Caco-2 (cell line): ENCODE measurements around the gene HOXB3. TPM values are rescaled to one million over a fixed set of nuclear protein-coding genes. Genes with fewer than 3 reads are reported as not detected.
A peak's percentile ranks its signal among the peaks of the same experiment; 100 is the strongest.

Source experiments
- BruUV-seq: library from RNA; stranded (reverse); fragments of 400-500 nt; replicated peaks from 2 replicates; lab custom pipeline; 2021; lab: Mats Ljungman, UMichigan
- CTCF ChIA-PET: fragments of 300-600 bp; sonication (Branson Sonifier 250); formaldehyde crosslinking; loops from one replicate; lab custom pipeline; 2022; ENCODE audit warnings: antibody characterized with exemption; lab: Charles Lee
- POLR2A ChIA-PET: fragments of 300-600 bp; sonication (Branson Sonifier 250); formaldehyde crosslinking; loops from one replicate; lab custom pipeline; 2022; ENCODE audit warnings: antibody characterized with exemption; lab: Charles Lee
- DNase-seq, 2 experiments: peaks; one replicate each; pipeline versions ENCODE4 v3.0.0 to v3.0.0-alpha.2; 2020 to 2022
- H3K27me3 ChIP-seq: replicated peaks from 2 replicates; pipeline ENCODE4 v1.6.0; 2011; ENCODE audit warnings: low read length; ENCODE audit not compliant: control insufficient read depth, insufficient read depth
- H3K36me3 ChIP-seq: 2 replicates; pipeline ENCODE4 v1.5.1; 2011; ENCODE audit warnings: low read length; ENCODE audit not compliant: control insufficient read depth, insufficient read depth
- H3K4me1 ChIP-seq: fragments of 250-450 bp; sonication (Bioruptor Pico); 2 replicates; pipeline ENCODE4 v1.5.1; 2020; ENCODE audit warnings: mild to moderate bottlenecking
- H3K4me3 ChIP-seq: 2 replicates; pipeline ENCODE4 v1.5.1; 2011; ENCODE audit warnings: low read depth, mild to moderate bottlenecking, control low read depth, low read length
- H3K9me3 ChIP-seq: fragments of 250-450 bp; sonication (Bioruptor Pico); 2 replicates; pipeline ENCODE4 v1.5.1; 2020; ENCODE audit warnings: mild to moderate bottlenecking, moderate library complexity
- H3K27ac Mint-ChIP-seq: one replicate; pipeline ENCODE4 v1.8.0; 2022; ENCODE audit warnings: mixed read lengths; ENCODE audit not compliant: unreplicated experiment
- H3K27me3 Mint-ChIP-seq: one replicate; pipeline ENCODE4 v1.8.0; 2022; ENCODE audit warnings: mixed read lengths; ENCODE audit not compliant: insufficient read depth, unreplicated experiment
- H3K36me3 Mint-ChIP-seq: one replicate; pipeline ENCODE4 v1.8.0; 2022; ENCODE audit warnings: mild to moderate bottlenecking, mixed read lengths; ENCODE audit not compliant: insufficient read depth, unreplicated experiment
- H3K4me1 Mint-ChIP-seq: one replicate; pipeline ENCODE4 v1.8.0; 2022; ENCODE audit warnings: low read depth, mixed read lengths; ENCODE audit not compliant: unreplicated experiment
- H3K4me3 Mint-ChIP-seq: one replicate; pipeline ENCODE4 v1.8.0; 2022; ENCODE audit warnings: mild to moderate bottlenecking, moderate library complexity, mixed read lengths; ENCODE audit not compliant: unreplicated experiment
- H3K9me3 Mint-ChIP-seq: one replicate; pipeline ENCODE4 v1.8.0; 2022; ENCODE audit warnings: mixed read lengths; ENCODE audit not compliant: unreplicated experiment
- intact Hi-C: fragments of 100-400 bp; cut with micrococcal nuclease; formaldehyde crosslinking; loops from one replicate; pipeline ENCODE4 v1.10.0; 2022; ENCODE audit not compliant: unreplicated experiment
- total RNA-seq: library from RNA; stranded (reverse); gene quantifications from 2 replicates; pipeline ENCODE4 v1.2.3, GENCODE V29; 2022
- TF ChIP-seq, protein P1 (sequence below), 2 experiments: fragments of 200-600 bp in 1 of 2; IDR thresholded peaks; 1 replicate in 1 of 2; 2 replicates in 1 of 2; pipeline versions ENCODE4 v1.5.1 to v1.8.0; 2011 to 2022; ENCODE audit warnings: antibody characterized with exemption in 1 of 2, control low read depth in 1 of 2, inconsistent platforms in 1 of 2, low read depth in 1 of 2, low read length in 1 of 2, mild to moderate bottlenecking in 1 of 2, moderate library complexity in 1 of 2; ENCODE audit not compliant: insufficient read depth in 1 of 2, severe bottlenecking in 1 of 2, unreplicated experiment in 1 of 2

Gene HOXB3
- total RNA-seq, 1 experiment from 2014 or later, result 7.2 TPM

DNA sequence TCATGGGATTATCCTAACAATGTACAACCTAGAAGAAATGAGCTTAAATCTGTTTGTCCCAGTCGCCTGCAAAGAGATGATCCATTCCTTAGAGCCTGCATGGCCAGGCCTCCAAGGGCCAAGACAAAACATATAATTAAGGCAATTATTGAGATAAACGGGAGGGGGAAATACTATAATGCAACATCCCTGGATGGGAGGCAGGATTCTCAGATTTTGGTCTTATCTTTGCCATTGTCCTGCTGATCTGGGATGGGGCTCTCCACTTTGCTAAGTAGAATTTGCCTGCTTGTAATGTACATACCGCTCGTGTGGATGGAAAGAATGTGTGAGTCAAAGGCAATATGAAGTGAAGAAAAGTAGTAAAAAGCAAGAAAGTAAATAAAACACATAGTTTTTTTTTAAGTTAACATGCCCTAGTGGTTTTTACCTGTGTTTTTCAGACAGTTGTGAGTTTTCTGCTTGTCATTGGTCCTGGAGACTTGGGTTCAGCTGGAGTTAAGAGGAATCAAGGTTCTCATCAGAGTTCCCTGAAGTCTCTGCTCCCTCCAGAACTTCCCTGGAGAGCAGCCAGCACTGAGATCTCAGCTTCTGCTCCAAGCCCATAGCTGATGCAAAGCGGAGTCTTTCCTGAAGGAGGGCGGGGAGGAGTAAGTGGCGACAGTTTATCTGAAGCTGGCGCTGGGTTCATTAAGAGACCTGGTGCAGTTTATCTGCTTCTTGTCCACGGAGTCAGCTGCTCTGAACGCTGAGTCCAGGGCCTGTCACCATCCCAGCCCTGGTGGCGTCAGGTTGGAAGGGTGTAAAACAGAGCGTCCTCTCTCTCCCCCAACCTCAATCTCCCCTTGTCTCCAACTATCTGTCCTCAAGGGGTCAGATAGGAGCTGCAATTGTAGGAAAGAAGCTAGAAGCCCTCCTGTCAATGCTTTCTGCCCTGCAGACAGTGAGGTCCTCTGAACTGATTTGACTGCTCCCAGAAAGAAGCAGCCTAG, 89.3 kb downstream of the HOXB3 start:
- no peak overlapping the region for H3K4me3 ChIP-seq
- no TSS peak for BruUV-seq
- H3K4me1 ChIP-seq, result peaks cover 39% of the 10 kb centered on the region
- ChIA-PET POLR2A (interaction anchor here (0.6 kb wide), 1 partner anchor 108 kb away, joined by 4 read pairs; no protein-coding TSS in a partner anchor), CTCF (interaction anchor here (0.6 to 1.4 kb wide), 18 partner anchors 8 to 165 kb away, joined by 3 to 11 read pairs (median 4); no protein-coding TSS in a partner anchor)
- Mint-ChIP-seq H3K27ac (no peak overlapping the region), H3K4me1 (peaks cover 43% of the 10 kb centered on the region), H3K27me3 (peaks cover 3% of the 10 kb centered on the region), H3K9me3 (no peaks in the 10 kb centered on the region), H3K36me3 (no peaks in the 10 kb centered on the region), H3K4me3 (no peak overlapping the region)
- TF ChIP-seq, protein P1, sequence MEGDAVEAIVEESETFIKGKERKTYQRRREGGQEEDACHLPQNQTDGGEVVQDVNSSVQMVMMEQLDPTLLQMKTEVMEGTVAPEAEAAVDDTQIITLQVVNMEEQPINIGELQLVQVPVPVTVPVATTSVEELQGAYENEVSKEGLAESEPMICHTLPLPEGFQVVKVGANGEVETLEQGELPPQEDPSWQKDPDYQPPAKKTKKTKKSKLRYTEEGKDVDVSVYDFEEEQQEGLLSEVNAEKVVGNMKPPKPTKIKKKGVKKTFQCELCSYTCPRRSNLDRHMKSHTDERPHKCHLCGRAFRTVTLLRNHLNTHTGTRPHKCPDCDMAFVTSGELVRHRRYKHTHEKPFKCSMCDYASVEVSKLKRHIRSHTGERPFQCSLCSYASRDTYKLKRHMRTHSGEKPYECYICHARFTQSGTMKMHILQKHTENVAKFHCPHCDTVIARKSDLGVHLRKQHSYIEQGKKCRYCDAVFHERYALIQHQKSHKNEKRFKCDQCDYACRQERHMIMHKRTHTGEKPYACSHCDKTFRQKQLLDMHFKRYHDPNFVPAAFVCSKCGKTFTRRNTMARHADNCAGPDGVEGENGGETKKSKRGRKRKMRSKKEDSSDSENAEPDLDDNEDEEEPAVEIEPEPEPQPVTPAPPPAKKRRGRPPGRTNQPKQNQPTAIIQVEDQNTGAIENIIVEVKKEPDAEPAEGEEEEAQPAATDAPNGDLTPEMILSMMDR (IDR thresholded peaks at IDR 0.05; ENCODE audit: insufficient read depth in 1 of 2, low read depth in 1 of 2, low read length in 1 of 2, severe bottlenecking in 1 of 2, unreplicated experiment in 1 of 2), result peak; percentile 22 to 62
- intact Hi-C loops, result loop anchor here (1.0 kb wide), 2 partner anchors 8 to 13 kb away; no protein-coding TSS in a partner anchor
- no peaks in the 10 kb centered on the region for H3K27me3 ChIP-seq
- no peaks in the 10 kb centered on the region for H3K9me3 ChIP-seq
- no peaks in the 10 kb centered on the region for H3K36me3 ChIP-seq
- peak in 1 of 2 experiments; percentile 48 for DNase-seq

DNA sequence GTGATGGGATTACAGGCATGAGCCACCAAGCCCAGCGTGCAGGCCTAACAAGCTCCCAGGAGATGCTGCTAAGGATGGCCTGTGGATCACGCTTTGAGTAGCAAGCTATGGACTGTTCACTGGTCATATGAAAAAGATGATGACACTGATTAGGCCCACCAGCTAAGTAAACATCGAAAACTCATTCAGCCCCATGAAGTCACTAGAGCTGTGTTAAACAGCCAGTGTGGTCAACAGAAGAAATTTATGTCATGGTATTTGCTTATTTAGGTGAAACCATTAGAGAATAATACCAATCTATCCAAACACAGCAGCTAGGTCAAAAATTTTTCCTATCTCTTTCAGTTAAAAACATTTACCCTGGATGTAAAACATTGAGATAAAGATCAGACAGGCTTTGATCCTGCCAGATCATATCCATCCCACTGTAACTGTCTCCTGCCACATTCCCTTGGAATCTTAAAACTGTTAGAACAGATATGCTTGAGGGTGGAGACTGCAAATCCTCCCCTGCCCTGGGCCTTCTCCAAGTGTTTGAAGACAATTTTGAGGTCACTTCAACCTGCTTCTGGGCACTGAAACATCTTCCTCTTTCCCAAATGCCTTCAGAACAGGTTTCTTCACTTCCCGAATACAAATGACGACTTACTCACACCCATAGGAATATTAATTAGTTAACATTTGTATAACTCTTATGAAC, 90.2 kb downstream of the HOXB3 start:
- Histone ChIP-seq H3K27me3 (no peaks in the 10 kb centered on the region), H3K36me3 (no peaks in the 10 kb centered on the region), H3K4me1 (peaks cover 39% of the 10 kb centered on the region), H3K4me3 (no peak overlapping the region), H3K9me3 (no peaks in the 10 kb centered on the region)
- H3K27me3 Mint-ChIP-seq, result peaks cover 3% of the 10 kb centered on the region
- TF ChIP-seq, protein P1 (IDR thresholded peaks at IDR 0.05; ENCODE audit: insufficient read depth in 1 of 2, low read depth in 1 of 2, low read length in 1 of 2, severe bottlenecking in 1 of 2, unreplicated experiment in 1 of 2), result no peak
- H3K27ac Mint-ChIP-seq, result no peak overlapping the region
- peaks cover 35% of the 10 kb centered on the region for H3K4me1 Mint-ChIP-seq
- intact Hi-C loops, result loop anchor here (1.0 kb wide), 2 partner anchors 8 to 13 kb away; no protein-coding TSS in a partner anchor
- H3K4me3 Mint-ChIP-seq, result no peak overlapping the region
- H3K9me3 Mint-ChIP-seq, result no peaks in the 10 kb centered on the region
- BruUV-seq, result no TSS peak
- DNase-seq, result peak; percentile 41 to 63
- ChIA-PET CTCF (interaction anchor here (0.6 to 1.7 kb wide), 7 partner anchors 13 to 164 kb away, joined by 3 to 8 read pairs (median 3); no protein-coding TSS in a partner anchor), POLR2A (no interaction called here)
- H3K36me3 Mint-ChIP-seq, result no peaks in the 10 kb centered on the region

DNA sequence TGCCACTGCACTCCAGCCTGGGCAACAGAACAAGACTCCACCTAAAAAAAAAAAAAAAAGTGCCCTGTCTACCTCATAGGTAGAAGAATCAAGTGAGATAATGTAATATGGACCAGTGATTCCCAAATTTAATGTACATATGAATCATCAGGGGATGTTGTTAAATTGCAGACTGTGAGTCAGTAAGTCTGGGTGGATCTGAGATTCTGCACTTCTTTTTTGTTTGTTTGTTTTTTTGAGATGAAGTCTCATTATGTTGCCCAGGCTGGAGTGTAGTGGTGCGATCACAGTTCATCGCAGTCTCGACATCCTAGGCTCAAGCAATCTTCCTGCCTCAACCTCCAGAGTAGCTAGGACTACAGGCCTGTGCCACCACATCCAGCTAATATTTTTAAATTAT, 90.8 kb downstream of the HOXB3 start:
- POLR2A ChIA-PET, result no interaction called here
- DNase-seq, result no peak
- BruUV-seq, result no TSS peak
- Histone ChIP-seq H3K36me3 (no peaks in the 10 kb centered on the region), H3K27me3 (no peaks in the 10 kb centered on the region), H3K4me3 (no peak overlapping the region), H3K9me3 (no peaks in the 10 kb centered on the region), H3K4me1 (peaks cover 39% of the 10 kb centered on the region)
- H3K9me3 Mint-ChIP-seq, result no peaks in the 10 kb centered on the region
- CTCF ChIA-PET, result interaction anchor here (0.6 to 1.7 kb wide), 6 partner anchors 14 to 275 kb away, joined by 3 to 6 read pairs (median 3); no protein-coding TSS in a partner anchor
- intact Hi-C loops, result no loop called here
- H3K36me3 Mint-ChIP-seq, result no peaks in the 10 kb centered on the region
- TF ChIP-seq, protein P1 (IDR thresholded peaks at IDR 0.05; ENCODE audit: insufficient read depth in 1 of 2, low read depth in 1 of 2, low read length in 1 of 2, severe bottlenecking in 1 of 2, unreplicated experiment in 1 of 2), result no peak
- H3K4me1 Mint-ChIP-seq, result peaks cover 36% of the 10 kb centered on the region
- no peak overlapping the region for H3K27ac Mint-ChIP-seq
- no peak overlapping the region for H3K4me3 Mint-ChIP-seq
- H3K27me3 Mint-ChIP-seq, result peaks cover 3% of the 10 kb centered on the region
